ENCODE results near the gene CACFD1. TPM values are rescaled to one million over a fixed set of nuclear protein-coding genes. Genes with fewer than 3 reads are reported as not detected.

Gene CACFD1
- total RNA-seq, 1 donor from 2014 or later = 39.8 TPM

GRCh38 chr9:133502112-133502511, 42.3 kb downstream of the CACFD1 start:
- H3K27me3 ChIP-seq = no peaks in the 10 kb centered on the region
- H3K36me3 ChIP-seq = no peaks in the 10 kb centered on the region
- no peak overlapping the region for H3K27ac ChIP-seq
- ATAC-seq = no peak
- peaks cover 3% of the 10 kb centered on the region for H3K9me3 ChIP-seq
- TF ChIP-seq CTCF (IDR thresholded peaks at IDR 0.05) = no peak
- H3K4me3 ChIP-seq = no peak overlapping the region
- intact Hi-C loops (cut with DNase I) = no loop called here
- DNase-seq = no peak
- peaks cover 12% of the 10 kb centered on the region for H3K4me1 ChIP-seq

- no peaks in the 10 kb centered on the region for H3K27me3 ChIP-seq
- H3K4me3 ChIP-seq = no peak overlapping the region
- peak overlapping the region; percentile 55 for H3K27ac ChIP-seq
- no peak for ATAC-seq
- peaks cover 3% of the 10 kb centered on the region for H3K9me3 ChIP-seq
- no peaks in the 10 kb centered on the region for H3K36me3 ChIP-seq
- peaks cover 15% of the 10 kb centered on the region for H3K4me1 ChIP-seq
- intact Hi-C loops (cut with DNase I) = no loop called here
- no peak for DNase-seq
- no peak for TF ChIP-seq CTCF (IDR thresholded peaks at IDR 0.05)
These were observed 45.5 kb downstream of the CACFD1 start for GRCh38 chr9:133505186-133505830.

GRCh38 chr9:133505901-133506652, 46.3 kb downstream of the CACFD1 start:
- peaks cover 3% of the 10 kb centered on the region for H3K9me3 ChIP-seq
- intact Hi-C loops (cut with DNase I) = no loop called here
- ATAC-seq (no peak), DNase-seq (no peak)
- no peak for TF ChIP-seq CTCF (IDR thresholded peaks at IDR 0.05)
- no peaks in the 10 kb centered on the region for H3K27me3 ChIP-seq
- no peak overlapping the region for H3K4me3 ChIP-seq
- no peaks in the 10 kb centered on the region for H3K36me3 ChIP-seq
- peak overlapping the region; percentile 55 for H3K27ac ChIP-seq
- peaks cover 15% of the 10 kb centered on the region for H3K4me1 ChIP-seq

GRCh38 chr9:133506653-133507038, 46.9 kb downstream of the CACFD1 start:
- intact Hi-C loops (cut with DNase I) = no loop called here
- TF ChIP-seq CTCF (IDR thresholded peaks at IDR 0.05) = no peak
- peak; percentile 57 for ATAC-seq
- peaks cover 15% of the 10 kb centered on the region for H3K4me1 ChIP-seq
- no peak for DNase-seq
- H3K27ac ChIP-seq = peak overlapping the region; percentile 55
- H3K27me3 ChIP-seq = no peaks in the 10 kb centered on the region
- H3K9me3 ChIP-seq = peaks cover 3% of the 10 kb centered on the region
- H3K4me3 ChIP-seq = no peak overlapping the region
- H3K36me3 ChIP-seq = no peaks in the 10 kb centered on the region

- H3K36me3 ChIP-seq = no peaks in the 10 kb centered on the region
- DNase-seq = no peak
- peaks cover 2% of the 10 kb centered on the region for H3K9me3 ChIP-seq
- peaks cover 15% of the 10 kb centered on the region for H3K4me1 ChIP-seq
- H3K27me3 ChIP-seq = no peaks in the 10 kb centered on the region
- ATAC-seq = no peak
- H3K27ac ChIP-seq = peak overlapping the region; percentile 32
- intact Hi-C loops (cut with DNase I) = no loop called here
- no peak overlapping the region for H3K4me3 ChIP-seq
- no peak for TF ChIP-seq CTCF (IDR thresholded peaks at IDR 0.05)
These were observed 47.6 kb downstream of the CACFD1 start for GRCh38 chr9:133507246-133507965.
